ENCODE data around the gene DMBX1.

DNA sequence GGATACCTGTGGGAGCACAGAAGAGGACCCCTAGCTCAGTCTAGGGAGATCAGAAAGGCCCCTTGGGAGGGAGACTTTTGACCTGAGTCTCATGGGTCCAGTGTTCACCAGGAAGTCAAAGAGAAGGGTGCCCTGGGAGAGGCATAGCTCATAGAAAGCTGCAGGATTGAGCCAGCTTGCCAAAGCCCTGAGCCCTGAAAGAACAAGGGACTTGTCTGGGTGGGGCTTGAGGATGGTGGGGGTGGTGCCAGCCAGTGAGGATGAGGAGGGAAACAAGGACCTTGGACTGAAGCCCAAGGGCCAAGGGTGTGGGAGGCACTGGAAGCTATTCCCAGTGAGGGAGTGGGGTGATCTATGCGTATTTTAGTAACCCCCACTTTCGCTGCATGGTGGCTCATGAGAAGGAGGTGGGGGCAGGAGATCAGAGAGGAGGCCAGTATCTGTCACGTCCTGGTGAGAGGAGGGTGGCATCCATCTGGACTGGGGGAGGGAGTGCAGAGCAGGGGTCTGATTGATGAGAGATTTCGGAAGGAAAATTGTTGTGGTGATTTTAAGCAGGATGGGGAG lies 28.4 kb downstream of the DMBX1 start:
- TF ChIP-seq EZH2 (IDR thresholded peaks at IDR 0.05; ENCODE audit: borderline replicate concordance, low read length) (no peak), CTCF (IDR thresholded peaks at IDR 0.05; ENCODE audit: low read length) (no peak)
